GM18519 (cell line): ENCODE data around the gene KIR3DL2.
"Not testable (repeated sequence)": the region's sequence is repeated elsewhere in the genome, so short reads cannot be mapped to it uniquely, and the experiment has no call there.

Source experiments
- ATAC-seq: cut with Tn5 transposase; IDR thresholded peaks from one replicate; pipeline ENCODE4 v1.9.1; 2021; ENCODE audit warnings: mild to moderate bottlenecking, moderate library complexity; ENCODE audit not compliant: unreplicated experiment, low FRiP score

Gene KIR3DL2

GRCh38 chr19:54907899-54908298 is 57.7 kb downstream of the KIR3DL2 start:
- ATAC-seq, result not testable (repeated sequence)
